Mucosa of stomach (tissue), 1 donor: Measurements from ENCODE around the gene PKDREJ.

Source experiments
- H3K27me3 ChIP-seq: one replicate; pipeline ENCODE4 v1.7.0; 2013; ENCODE audit warnings: mild to moderate bottlenecking, low read length; ENCODE audit not compliant: control insufficient read depth, insufficient read depth
- H3K36me3 ChIP-seq: one replicate; pipeline ENCODE4 v1.7.0; 2013; ENCODE audit warnings: low read length; ENCODE audit not compliant: control insufficient read depth, insufficient read depth
- H3K4me1 ChIP-seq: one replicate; pipeline ENCODE4 v1.7.0; 2013; ENCODE audit warnings: mild to moderate bottlenecking, low read length; ENCODE audit not compliant: control insufficient read depth, insufficient read depth
- H3K4me3 ChIP-seq: one replicate; pipeline ENCODE4 v1.7.0; 2013; ENCODE audit warnings: low read length
- H3K9ac ChIP-seq: one replicate; pipeline ENCODE4 v1.7.0; 2013; ENCODE audit warnings: mild to moderate bottlenecking, low read length, moderate library complexity
- H3K9me3 ChIP-seq: one replicate; pipeline ENCODE4 v1.7.0; 2013; ENCODE audit warnings: mild to moderate bottlenecking, low read length, moderate library complexity; ENCODE audit not compliant: control insufficient read depth
- donor health status: Pancreatic carcinoma.

Gene PKDREJ

DNA sequence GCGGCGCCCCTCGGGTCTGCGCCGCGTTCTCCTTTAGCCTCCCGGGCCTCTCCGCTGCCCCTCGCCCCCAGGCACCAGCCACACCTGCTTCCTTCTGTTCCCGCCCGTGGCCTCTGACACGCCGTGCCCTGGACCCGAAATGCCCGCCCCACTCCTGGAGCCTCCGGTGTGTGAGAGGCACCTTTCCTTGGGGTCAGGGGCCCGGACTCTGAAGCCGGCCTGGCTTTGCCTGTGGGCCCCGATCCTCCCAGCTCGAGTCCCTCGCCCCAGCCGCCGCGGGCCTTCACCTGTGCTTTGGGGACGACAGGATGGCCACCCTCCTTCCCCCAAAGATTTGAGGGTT is 12.4 kb downstream of the PKDREJ start:
- no peaks in the 10 kb centered on the region for H3K27me3 ChIP-seq
- peaks cover 9% of the 10 kb centered on the region for H3K4me1 ChIP-seq
- H3K9ac ChIP-seq = peak overlapping the region; percentile 88
- no peaks in the 10 kb centered on the region for H3K36me3 ChIP-seq
- peak overlapping the region; percentile 67 for H3K4me3 ChIP-seq
- H3K9me3 ChIP-seq = no peaks in the 10 kb centered on the region

DNA sequence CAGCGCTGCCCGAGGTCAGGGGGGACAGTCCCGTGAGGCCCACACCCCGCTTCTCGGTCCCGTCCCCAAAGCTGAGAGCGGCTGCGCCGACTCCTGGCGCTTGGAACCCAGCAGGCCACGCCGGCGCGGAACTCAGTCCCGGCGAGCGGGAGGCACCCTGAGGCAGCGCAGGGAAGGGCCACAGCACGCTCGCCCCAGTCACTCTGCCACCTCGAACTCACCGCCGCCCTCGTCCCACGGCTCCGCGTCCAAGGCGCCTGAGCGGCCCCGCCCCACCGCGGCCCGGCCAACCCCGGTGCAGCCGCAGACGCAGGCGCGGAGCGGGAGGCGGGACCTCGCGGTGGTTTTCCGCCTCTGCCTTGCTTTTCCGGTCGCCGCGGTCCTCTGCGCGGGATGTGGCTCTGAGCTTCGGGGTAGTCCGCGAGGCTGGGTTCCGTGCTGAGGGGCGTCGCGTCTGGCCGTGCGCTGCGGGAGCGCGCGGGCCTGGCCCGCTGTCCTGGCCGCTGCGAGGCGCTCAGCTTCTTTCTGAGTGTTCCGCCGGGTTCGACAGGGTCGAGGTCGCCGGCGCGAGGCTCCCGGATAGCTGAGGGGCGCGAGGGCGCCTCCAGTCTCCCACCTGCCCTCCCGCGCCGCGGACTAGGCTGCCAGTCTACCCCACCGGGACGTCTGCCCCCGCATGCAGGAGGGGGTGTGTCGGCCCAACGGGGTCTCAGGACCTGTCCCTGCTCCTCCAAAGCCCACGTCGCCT is 12.9 kb downstream of the PKDREJ start, which contains the start of gene CDPF1:
Gene CDPF1, minus strand, starts transcription at position 259 of the 748 bp plus-strand sequence. CDS start 2,009 bp downstream, outside the sequence.
- Histone ChIP-seq H3K4me3 (peak within 1 kb of the TSS; percentile 67), H3K27me3 (no peaks in the 10 kb centered on the region), H3K4me1 (peaks cover 9% of the 10 kb centered on the region), H3K9me3 (no peaks in the 10 kb centered on the region), H3K9ac (peak within 1 kb of the TSS; percentile 88), H3K36me3 (no peaks in the 10 kb centered on the region)

DNA sequence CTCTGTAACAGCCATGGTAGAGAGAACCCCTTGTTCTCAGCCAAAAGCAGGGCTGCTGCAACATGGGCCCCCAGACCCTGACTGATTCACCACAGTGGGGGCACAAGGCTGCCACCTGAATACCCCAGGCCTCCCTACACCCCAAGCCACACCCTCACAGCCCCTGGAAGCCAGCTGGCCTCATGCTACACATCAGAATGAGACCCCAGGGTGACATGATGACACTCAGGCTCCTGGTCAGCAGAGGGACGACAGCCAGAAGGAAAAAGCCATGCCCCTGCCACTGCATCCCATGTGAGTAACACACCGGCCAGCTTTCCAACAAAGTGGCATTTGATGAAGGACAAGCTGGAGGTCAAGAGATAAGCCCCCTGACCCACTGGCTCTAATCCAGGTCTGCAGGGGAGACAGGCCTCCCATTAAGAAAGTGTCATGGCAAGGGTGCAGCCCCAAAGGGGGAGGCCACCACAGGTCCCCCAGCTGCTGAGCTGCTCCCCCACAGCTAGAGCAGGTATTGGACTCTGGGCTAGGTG is 15.6 kb downstream of the PKDREJ start:
- H3K4me1 ChIP-seq = peaks cover 9% of the 10 kb centered on the region

DNA sequence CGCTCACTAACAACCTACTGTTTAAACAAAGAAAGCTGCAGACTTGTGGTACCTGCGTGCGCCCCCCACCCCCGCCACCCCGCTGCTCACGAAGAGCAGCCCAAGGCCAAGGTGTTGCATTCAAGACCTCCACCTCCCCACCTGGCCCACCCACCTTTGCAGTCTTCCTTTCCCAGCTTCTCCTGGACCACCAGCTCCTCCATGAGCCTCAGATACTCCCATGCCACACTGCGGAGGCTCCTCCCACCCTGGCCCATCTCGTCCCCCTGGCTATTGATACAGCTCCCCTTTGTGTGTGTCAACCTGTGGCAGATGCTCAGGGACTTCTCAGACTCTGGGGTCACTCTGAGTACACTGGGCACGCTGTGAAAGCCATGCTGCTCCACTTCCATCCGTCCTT is 17.0 kb downstream of the PKDREJ start:
- Histone ChIP-seq H3K36me3 (no peaks in the 10 kb centered on the region), H3K9me3 (no peaks in the 10 kb centered on the region), H3K27me3 (no peaks in the 10 kb centered on the region), H3K4me1 (peaks cover 4% of the 10 kb centered on the region), H3K9ac (no peak overlapping the region), H3K4me3 (no peak overlapping the region)

More for the DNA sequence above, 15.6 kb downstream of the PKDREJ start:
- Histone ChIP-seq H3K36me3 (no peaks in the 10 kb centered on the region), H3K9me3 (no peaks in the 10 kb centered on the region), H3K27me3 (no peaks in the 10 kb centered on the region), H3K9ac (no peak overlapping the region), H3K4me3 (no peak overlapping the region)

DNA sequence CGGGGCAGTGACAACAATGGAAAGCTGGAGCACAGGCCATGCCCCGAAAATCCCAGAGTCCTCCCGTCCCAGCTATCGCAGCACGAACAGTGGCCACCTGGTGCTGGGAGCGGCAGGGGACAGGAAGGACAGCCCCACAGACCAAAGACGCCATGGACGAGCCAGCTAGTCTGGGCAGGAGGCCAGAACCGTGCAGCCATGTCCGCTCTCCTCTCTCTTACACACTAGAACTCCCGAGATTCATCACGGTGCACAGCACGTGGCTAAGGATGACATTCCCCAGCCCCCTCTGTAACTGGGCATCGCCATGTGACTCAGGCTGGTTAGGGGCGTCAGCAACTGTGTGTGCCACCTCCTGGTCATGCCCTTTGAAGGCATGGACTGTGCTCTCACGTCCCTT is 17.6 kb downstream of the PKDREJ start:
- Histone ChIP-seq H3K9ac (no peak overlapping the region), H3K27me3 (no peaks in the 10 kb centered on the region), H3K36me3 (no peaks in the 10 kb centered on the region), H3K4me1 (no peaks in the 10 kb centered on the region), H3K4me3 (no peak overlapping the region), H3K9me3 (no peaks in the 10 kb centered on the region)

DNA sequence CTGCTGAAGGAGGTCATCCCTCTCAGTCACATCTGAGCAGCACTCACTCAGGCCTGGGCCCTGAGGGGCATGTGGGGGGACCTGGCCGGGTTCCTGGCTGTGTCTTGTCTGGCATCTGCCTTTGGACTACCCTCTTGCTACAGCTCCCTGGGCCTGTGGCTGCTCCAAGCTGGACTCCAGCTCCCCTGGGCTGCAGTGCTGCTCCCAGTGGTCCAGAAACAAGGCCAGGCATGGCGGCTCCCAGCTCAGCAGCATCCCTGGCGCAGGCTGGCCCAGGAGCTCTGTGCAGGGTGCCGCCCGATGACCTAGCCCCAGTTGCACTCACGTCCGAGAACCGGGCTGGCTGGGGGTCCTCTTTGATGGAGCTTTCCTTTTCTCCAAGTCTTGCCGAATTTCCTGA is 18.4 kb downstream of the PKDREJ start:
- H3K4me3 ChIP-seq = no peak overlapping the region
- no peaks in the 10 kb centered on the region for H3K36me3 ChIP-seq
- no peaks in the 10 kb centered on the region for H3K9me3 ChIP-seq
- H3K27me3 ChIP-seq = no peaks in the 10 kb centered on the region
- H3K4me1 ChIP-seq = no peaks in the 10 kb centered on the region
- H3K9ac ChIP-seq = no peak overlapping the region

DNA sequence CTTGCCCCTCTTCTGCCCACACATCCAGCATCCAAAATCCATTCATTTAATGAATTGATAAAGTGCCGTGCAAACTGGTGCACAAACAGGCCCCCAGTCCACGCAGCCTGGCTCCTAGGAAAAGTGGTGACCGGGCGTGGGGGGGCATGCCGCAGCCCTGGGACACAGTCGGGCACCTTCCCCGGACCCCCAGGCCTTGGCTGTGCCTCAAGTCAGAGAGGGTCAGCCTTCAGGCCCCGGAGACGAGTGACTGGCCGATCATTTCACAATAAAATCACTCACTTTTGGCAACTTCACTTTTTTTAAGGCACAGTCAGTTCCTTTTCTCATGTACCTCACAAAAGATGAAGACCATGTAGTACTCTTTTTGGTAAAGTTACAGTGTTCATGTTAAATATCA is 21.1 kb downstream of the PKDREJ start:
- Histone ChIP-seq H3K4me3 (no peak overlapping the region), H3K27me3 (no peaks in the 10 kb centered on the region), H3K36me3 (peaks cover 5% of the 10 kb centered on the region), H3K9me3 (no peaks in the 10 kb centered on the region), H3K4me1 (no peaks in the 10 kb centered on the region), H3K9ac (no peak overlapping the region)

DNA sequence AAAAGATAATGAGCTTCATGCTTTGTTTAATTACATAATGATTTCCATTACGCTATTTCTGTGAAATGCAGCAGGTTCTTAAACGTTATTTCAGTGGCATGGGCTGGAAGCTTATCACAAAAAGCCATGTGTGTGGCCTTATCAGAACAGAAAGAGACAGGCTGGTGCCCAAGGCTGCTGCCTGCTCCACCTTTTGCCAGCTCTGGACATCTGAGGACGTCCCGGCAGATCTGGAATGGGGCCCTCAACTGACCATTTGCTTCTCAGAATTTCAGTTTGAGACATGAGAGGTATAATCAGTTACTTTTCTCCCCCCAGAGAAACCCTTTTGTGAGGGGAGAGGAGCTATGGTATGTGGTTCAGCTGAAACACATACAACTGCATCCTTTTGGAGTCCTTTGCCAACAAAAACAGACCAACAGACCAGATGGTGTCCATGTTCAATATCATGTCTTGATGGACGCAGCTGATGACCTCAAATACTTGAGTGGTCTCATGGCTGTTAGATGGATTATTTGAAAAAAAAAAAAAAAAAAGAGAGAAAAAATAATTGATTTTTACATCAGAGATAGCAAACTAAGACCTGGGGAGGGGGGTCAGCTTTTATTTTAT is 21.6 kb downstream of the PKDREJ start:
- Histone ChIP-seq H3K27me3 (no peaks in the 10 kb centered on the region), H3K9ac (no peak overlapping the region), H3K9me3 (no peaks in the 10 kb centered on the region), H3K4me3 (no peak overlapping the region), H3K4me1 (no peaks in the 10 kb centered on the region), H3K36me3 (peaks cover 5% of the 10 kb centered on the region)

DNA sequence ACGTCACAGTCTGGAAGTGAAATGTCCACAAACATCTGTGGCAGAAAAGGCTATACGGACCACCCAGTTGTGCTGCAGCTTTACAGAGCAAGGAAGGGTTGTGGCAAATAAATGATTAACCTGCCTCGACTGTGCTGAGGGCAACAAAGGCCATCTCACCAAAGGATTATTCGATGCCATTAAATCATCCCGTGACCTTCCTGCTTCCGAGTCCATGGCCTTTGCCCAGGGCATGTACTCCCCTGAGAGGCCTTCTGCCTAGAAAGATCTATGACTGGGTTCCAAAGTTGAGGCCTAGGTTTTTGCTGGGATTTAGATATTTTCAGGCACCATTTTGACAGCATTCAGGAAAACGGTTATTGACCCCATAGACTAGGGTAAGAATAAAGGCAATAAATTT is 22.2 kb downstream of the PKDREJ start:
- no peak overlapping the region for H3K9ac ChIP-seq
- H3K9me3 ChIP-seq = no peaks in the 10 kb centered on the region
- no peak overlapping the region for H3K4me3 ChIP-seq
- peaks cover 8% of the 10 kb centered on the region for H3K36me3 ChIP-seq
- no peaks in the 10 kb centered on the region for H3K4me1 ChIP-seq
- no peaks in the 10 kb centered on the region for H3K27me3 ChIP-seq

DNA sequence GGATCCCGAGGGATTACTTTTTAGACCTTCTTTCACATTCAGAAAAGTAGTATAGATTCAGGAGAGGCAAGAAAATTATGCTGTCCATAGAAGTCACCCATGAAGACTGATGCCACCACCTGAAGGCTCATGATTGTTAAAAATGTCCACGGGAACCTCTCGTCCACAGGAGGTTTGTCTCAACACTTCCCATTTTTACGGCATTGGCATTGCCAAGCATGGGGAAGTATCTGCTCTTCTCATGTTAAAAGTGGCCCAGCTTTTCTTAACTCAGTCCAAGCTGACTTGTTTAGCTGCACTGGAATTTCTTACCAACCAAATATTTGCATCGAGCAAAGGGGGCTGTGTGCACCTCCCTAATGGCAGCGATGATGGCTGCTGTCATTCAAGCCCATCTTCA is 22.6 kb downstream of the PKDREJ start:
- H3K4me1 ChIP-seq = no peaks in the 10 kb centered on the region
- no peak overlapping the region for H3K9ac ChIP-seq
- peaks cover 8% of the 10 kb centered on the region for H3K36me3 ChIP-seq
- no peaks in the 10 kb centered on the region for H3K9me3 ChIP-seq
- no peaks in the 10 kb centered on the region for H3K27me3 ChIP-seq
- H3K4me3 ChIP-seq = no peak overlapping the region

DNA sequence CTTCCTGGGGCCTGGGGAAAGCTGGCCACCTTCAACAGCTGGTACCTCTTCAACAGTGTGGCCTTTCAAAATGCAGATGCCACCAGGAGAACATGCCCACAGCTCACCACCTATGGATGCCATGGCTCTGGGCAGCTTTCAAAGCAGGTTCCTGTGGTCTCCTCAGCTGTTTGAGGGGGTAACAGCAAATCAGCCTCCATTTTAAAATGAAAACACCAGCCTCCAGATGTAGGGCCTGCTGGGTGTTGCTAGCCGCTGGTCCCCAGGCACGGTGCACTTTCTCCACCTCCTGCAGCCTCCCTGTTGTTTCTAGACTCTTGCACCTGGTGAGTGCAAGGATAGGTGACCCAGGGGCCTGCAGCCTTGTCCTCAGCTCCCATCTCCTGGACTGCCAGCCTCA is 23.1 kb downstream of the PKDREJ start:
- Histone ChIP-seq H3K9me3 (no peaks in the 10 kb centered on the region), H3K9ac (no peak overlapping the region), H3K4me3 (no peak overlapping the region), H3K36me3 (peaks cover 8% of the 10 kb centered on the region), H3K4me1 (no peaks in the 10 kb centered on the region), H3K27me3 (no peaks in the 10 kb centered on the region)

DNA sequence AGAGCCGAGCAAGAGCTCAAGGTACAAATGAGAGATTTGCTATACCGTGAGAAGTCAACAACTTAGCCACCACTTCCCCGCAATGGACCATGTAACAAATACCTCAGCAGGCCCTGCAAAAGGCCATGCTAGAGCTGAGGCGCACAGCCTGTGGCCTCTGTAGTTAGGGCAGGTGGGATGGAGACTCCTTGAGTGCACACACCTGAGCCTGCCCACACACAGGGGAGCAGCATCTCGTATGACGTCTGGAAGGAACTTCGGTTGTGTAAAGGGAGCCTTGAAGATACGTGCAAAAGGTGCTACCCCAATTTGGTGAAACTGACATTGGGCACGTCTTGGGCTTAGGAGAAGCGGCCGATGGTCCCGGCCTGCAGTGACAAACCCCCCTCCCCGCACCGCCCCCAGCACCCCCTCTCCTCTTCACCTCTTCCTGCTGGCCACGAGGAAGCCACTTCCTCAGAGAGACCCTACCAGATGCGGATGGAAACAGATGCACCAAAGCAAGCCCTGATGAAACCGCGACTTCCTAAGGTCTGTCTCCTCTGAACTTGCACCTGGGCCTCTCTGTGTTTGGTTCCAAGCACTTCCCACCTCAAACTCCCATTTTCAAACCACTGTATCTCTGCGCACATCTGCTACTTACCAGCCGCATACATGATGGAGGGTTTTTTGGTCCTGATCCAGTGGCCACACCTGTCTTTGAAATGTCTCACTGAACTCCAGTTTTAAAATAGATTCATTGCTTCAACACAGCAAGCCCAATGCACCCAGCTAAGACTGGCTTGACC is 23.7 kb downstream of the PKDREJ start:
- H3K4me1 ChIP-seq = no peaks in the 10 kb centered on the region
- no peak overlapping the region for H3K4me3 ChIP-seq
- H3K9ac ChIP-seq = no peak overlapping the region
- no peaks in the 10 kb centered on the region for H3K9me3 ChIP-seq
- no peaks in the 10 kb centered on the region for H3K27me3 ChIP-seq
- H3K36me3 ChIP-seq = peaks cover 8% of the 10 kb centered on the region
